ENCODE measurements around the gene DIPK1A.

DIPK1A gene

GRCh38 chr1:92879316-92879968, 81.8 kb downstream of the DIPK1A start:
- DNase-seq (ENCODE audit: extremely low read depth, insufficient read length), result no peak
- no peak overlapping the region for H3K4me3 ChIP-seq (replicated peaks; ENCODE audit: low read depth, low read length)
- TF ChIP-seq CTCF (IDR thresholded peaks at IDR 0.05; ENCODE audit: insufficient read depth, low read length, poor library complexity, severe bottlenecking), result no peak
- no peaks in the 10 kb centered on the region for H3K36me3 ChIP-seq (ENCODE audit: control insufficient read depth, insufficient read depth, low read length)
- no peaks in the 10 kb centered on the region for H3K27me3 ChIP-seq (replicated peaks; ENCODE audit: control insufficient read depth, insufficient read depth, low read length)

- no peak for DNase-seq (ENCODE audit: extremely low read depth, insufficient read length)
- no peaks in the 10 kb centered on the region for H3K27me3 ChIP-seq (replicated peaks; ENCODE audit: control insufficient read depth, insufficient read depth, low read length)
- H3K4me3 ChIP-seq (replicated peaks; ENCODE audit: low read depth, low read length), result no peak overlapping the region
- no peaks in the 10 kb centered on the region for H3K36me3 ChIP-seq (ENCODE audit: control insufficient read depth, insufficient read depth, low read length)
- no peak for TF ChIP-seq CTCF (IDR thresholded peaks at IDR 0.05; ENCODE audit: insufficient read depth, low read length, poor library complexity, severe bottlenecking)
Measured at GRCh38 chr1:92877792-92878191, 83.5 kb downstream of the DIPK1A start.

GRCh38 chr1:92877081-92877711, 84.1 kb downstream of the DIPK1A start:
- no peak for DNase-seq (ENCODE audit: extremely low read depth, insufficient read length)
- no peaks in the 10 kb centered on the region for H3K27me3 ChIP-seq (replicated peaks; ENCODE audit: control insufficient read depth, insufficient read depth, low read length)
- H3K4me3 ChIP-seq (replicated peaks; ENCODE audit: low read depth, low read length), result no peak overlapping the region
- no peaks in the 10 kb centered on the region for H3K36me3 ChIP-seq (ENCODE audit: control insufficient read depth, insufficient read depth, low read length)
- no peak for TF ChIP-seq CTCF (IDR thresholded peaks at IDR 0.05; ENCODE audit: insufficient read depth, low read length, poor library complexity, severe bottlenecking)

- Histone ChIP-seq H3K36me3 (ENCODE audit: control insufficient read depth, insufficient read depth, low read length) (no peaks in the 10 kb centered on the region), H3K4me3 (replicated peaks; ENCODE audit: low read depth, low read length) (no peak overlapping the region), H3K27me3 (replicated peaks; ENCODE audit: control insufficient read depth, insufficient read depth, low read length) (no peaks in the 10 kb centered on the region)
- DNase-seq (ENCODE audit: extremely low read depth, insufficient read length), result no peak
- no peak for TF ChIP-seq CTCF (IDR thresholded peaks at IDR 0.05; ENCODE audit: insufficient read depth, low read length, poor library complexity, severe bottlenecking)
Measured at GRCh38 chr1:92876351-92876750, 84.9 kb downstream of the DIPK1A start.

- Histone ChIP-seq H3K27me3 (replicated peaks; ENCODE audit: control insufficient read depth, insufficient read depth, low read length) (no peaks in the 10 kb centered on the region), H3K4me3 (replicated peaks; ENCODE audit: low read depth, low read length) (no peak overlapping the region), H3K36me3 (ENCODE audit: control insufficient read depth, insufficient read depth, low read length) (no peaks in the 10 kb centered on the region; the same call in 1 of the 2 replicates)
- TF ChIP-seq CTCF (IDR thresholded peaks at IDR 0.05; ENCODE audit: insufficient read depth, low read length, poor library complexity, severe bottlenecking), result no peak
- DNase-seq (ENCODE audit: extremely low read depth, insufficient read length), result no peak
Measured at GRCh38 chr1:92874987-92875386, 86.3 kb downstream of the DIPK1A start.
